ENCODE results near the gene LAGE3.
"Not testable (repeated sequence)": the region's sequence is repeated elsewhere in the genome, so short reads cannot be mapped to it uniquely, and the experiment has no call there.

The LAGE3 gene

DNA sequence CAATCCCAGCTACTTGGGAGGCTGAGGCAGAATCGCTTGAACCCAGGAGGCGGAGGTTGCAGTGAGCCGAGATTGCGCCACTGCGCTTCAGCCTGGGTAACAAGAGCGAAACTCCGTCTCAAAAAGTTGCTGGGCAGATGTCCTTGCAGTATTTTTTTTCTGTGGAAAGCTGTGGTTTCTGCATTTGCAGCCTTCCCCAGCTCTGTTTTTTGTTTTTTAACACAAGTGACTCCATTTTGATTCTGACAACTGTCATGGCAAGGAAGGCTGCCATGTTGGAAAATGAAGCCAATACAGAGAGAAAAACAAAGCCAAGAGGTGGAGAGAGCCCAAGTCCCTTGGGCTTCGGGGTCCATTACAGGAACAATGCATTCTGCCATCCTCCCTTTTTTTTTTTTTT, 23.0 kb upstream of the LAGE3 start:
- no peak for DNase-seq (ENCODE audit: low spot score)

- DNase-seq (ENCODE audit: low spot score): not testable (repeated sequence)
Measured at GRCh38 chrX:154501423-154501822, 22.3 kb upstream of the LAGE3 start.

GRCh38 chrX:154496591-154497137, 17.6 kb upstream of the LAGE3 start:
- not testable (repeated sequence) for DNase-seq (ENCODE audit: low spot score)

DNA sequence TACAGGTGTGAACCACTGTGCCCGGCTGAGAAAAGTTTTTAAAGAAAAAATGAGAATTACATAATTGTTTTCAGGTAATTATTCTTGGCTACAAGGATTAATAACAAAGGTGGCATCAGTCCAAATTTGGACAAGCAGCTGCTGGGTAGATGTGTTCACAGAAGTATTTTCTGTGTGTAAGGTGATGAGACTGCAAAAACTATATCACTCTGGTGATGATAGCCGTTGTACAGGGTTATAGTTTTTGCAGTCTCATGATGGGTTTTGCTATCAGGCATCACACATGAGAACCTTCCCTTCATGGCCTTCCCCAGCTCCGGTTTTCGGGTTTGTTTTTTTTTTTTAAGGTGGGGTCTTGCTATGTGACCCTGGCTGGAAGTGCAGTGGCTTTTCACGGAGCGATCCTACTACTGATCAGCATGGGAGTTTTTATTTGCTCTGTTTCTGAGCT, 16.4 kb upstream of the LAGE3 start:
- no peak for DNase-seq (ENCODE audit: low spot score)

DNA sequence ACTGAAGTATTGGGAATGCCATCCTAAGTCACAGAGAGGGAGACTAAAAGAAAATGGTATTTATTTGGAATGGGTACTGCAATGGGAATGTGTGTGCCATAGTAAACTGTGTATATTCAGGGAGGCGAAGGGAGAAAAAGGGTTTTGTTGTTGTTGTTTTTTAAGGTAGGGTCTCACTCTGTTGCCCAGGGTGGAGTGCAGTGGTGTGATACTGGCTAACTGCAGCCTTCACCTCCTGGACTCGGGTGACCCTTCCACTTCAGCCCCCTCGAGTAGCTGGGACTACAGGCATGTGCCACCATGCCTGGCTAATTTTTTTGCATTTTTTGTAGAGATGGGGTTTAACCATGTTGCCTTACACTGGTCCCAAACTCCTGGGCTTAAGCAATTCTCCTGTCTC, 15.6 kb upstream of the LAGE3 start:
- DNase-seq (ENCODE audit: low spot score): no peak

- DNase-seq (ENCODE audit: low spot score): peak; percentile 86
Measured at GRCh38 chrX:154490414-154491083, 11.5 kb upstream of the LAGE3 start, which contains the start of gene SLC10A3. Gene SLC10A3 (minus strand): TSS chrX:154490629. CDS start chrX:154488940, 1,689 bp downstream.

- no peak for DNase-seq (ENCODE audit: low spot score)
Measured at GRCh38 chrX:154490021-154490413, 10.9 kb upstream of the LAGE3 start.

DNA sequence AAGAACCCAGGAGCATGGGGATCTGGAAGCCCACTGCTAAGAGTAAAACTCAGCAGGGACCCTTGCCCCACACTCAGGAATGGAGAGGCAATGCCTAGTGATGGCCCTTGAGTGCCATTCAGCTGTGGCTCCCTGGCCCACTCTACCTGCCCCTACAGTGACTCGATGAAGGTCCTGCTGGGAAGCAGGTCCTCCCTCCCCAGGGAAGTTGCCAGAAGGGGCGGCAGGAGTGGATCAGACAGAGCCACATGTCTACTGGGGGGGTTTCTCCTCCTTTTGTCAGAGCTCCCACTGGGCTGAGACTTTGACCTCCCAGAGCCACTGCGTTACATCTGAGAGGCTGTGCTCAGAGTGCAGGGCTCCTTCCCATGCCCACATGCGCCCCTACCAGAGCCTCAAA, 10.1 kb upstream of the LAGE3 start:
- no peak for DNase-seq (ENCODE audit: low spot score)

- DNase-seq (ENCODE audit: low spot score): no peak
Measured at GRCh38 chrX:154488336-154489075, 9.4 kb upstream of the LAGE3 start.

- no peak for DNase-seq (ENCODE audit: low spot score)
Measured at GRCh38 chrX:154487518-154488290, 8.6 kb upstream of the LAGE3 start.

DNA sequence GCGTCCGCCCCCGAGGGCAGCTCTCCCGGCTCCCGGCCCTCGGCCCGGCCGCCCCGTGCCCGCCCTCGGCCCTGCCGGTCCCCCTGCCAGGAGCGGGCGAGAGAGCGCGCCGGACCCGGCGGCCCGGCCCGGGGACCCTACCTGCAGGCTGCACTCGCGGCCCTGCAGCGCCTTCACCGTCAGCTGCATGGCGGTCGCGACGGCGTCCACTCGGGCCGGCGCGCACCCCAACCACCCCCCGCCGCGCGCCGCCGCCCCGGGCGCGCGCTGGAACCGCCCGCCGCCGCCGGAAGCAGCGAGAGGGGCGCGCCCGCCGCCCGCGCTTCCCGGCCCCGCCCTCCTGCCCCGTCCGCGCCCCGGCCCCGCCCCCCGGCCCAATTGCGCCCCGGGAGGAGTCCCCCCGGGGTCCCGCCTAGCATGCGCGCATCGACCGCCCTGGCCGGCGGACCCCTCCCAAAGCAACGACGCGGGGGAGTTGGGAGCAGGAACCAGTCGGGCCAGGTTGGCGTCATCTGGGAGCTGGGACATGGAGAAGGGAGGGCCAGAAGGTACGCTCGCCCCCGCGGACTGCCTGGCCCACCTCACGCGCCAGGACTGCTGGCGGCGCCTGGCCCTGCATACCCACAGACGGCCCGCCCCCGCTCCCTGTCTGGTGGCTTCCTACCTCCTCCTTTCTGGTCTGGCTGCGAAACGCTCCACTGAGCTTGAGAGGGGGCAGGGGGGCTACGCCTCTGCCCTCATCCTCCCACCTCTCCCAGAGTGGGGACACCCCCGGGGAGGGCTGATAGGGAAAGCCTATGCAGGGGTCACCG, 7.5 kb upstream of the LAGE3 start, which contains the start of gene UBL4A:
Gene UBL4A, minus strand, starts transcription at position 220 of the 812 bp plus-strand sequence. Its CDS starts 31 bp downstream, at position 189.
- DNase-seq (ENCODE audit: low spot score): peak; percentile 7

DNA sequence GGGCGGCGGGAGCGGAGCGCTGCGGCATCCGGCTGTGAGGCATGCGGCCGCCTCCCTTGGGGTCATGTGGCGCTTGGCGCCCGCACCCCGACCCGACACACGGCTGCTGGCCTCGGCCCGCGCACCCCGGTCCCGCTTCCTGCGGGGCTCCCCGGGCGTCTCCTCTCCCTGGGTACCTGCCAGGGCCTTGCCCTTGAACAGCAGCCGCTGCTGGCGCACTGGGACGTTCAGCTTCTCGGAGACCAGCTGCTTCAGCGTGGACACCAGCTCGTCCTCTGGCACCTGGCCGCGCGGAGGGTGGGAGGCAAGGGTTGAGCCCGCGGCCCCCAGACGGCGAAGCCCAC, 6.9 kb upstream of the LAGE3 start:
- DNase-seq (ENCODE audit: low spot score): no peak

- no peak for DNase-seq (ENCODE audit: low spot score)
Measured at GRCh38 chrX:154485150-154486051, 6.3 kb upstream of the LAGE3 start.

GRCh38 chrX:154484255-154485149, 5.4 kb upstream of the LAGE3 start:
- no peak for DNase-seq (ENCODE audit: low spot score)

- DNase-seq (ENCODE audit: low spot score): no peak
Measured at GRCh38 chrX:154483325-154483724, 4.2 kb upstream of the LAGE3 start.

DNA sequence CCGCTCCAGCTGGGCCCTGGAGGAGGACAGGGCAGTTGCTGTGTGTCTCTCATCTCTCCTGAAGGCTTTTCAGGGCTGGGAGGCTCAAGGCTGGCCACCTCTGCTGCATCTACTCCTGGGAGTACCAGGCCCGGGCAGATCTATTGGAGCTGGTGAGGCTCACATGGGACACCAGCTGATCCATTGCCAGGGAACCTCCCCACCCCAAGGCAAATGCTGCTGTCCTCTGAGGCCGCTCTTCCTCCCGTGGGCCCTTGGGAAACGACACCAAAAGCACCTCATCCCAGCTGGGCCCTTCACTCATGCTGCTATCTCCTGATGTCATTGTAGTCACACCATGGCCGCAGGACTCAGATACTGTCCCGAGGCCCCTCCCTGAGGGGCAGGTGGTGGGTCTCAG, 3.7 kb upstream of the LAGE3 start:
- DNase-seq (ENCODE audit: low spot score): no peak

- DNase-seq (ENCODE audit: low spot score): no peak
Measured at GRCh38 chrX:154481911-154482601, 3.0 kb upstream of the LAGE3 start.

GRCh38 chrX:154481195-154481594, 2.1 kb upstream of the LAGE3 start:
- DNase-seq (ENCODE audit: low spot score): no peak

Measured in COLO829 (cell line).